ENCODE results near the gene NDUFV2.

NDUFV2 gene

GRCh38 chr18:9177031-9177430 is 74.5 kb downstream of the NDUFV2 start:
- Histone ChIP-seq H3K9ac (ENCODE audit: low read length) (no peak overlapping the region), H3K4me3 (ENCODE audit: low read length) (no peak overlapping the region), H3K4ac (ENCODE audit: low read depth, low read length) (no peak overlapping the region), H3K4me2 (ENCODE audit: low read length) (no peak overlapping the region), H4K5ac (ENCODE audit: low read length) (no peak overlapping the region), H3K79me2 (ENCODE audit: control insufficient read depth, insufficient read depth, low read length) (no peaks in the 10 kb centered on the region), H3K56ac (ENCODE audit: low read length) (no peak overlapping the region), H3K27ac (ENCODE audit: low read depth, low read length) (no peak overlapping the region), H2BK120ac (ENCODE audit: low read depth, low read length) (no peak overlapping the region), H3K27me3 (ENCODE audit: insufficient read depth, low read length, poor library complexity) (no peaks in the 10 kb centered on the region), H4K8ac (ENCODE audit: low read depth, low read length) (no peak overlapping the region), H3K23ac (ENCODE audit: low read length) (no peak overlapping the region), H3K18ac (ENCODE audit: low read length) (no peak overlapping the region), H3K36me3 (ENCODE audit: control insufficient read depth, insufficient read depth, low read length) (no peaks in the 10 kb centered on the region), H3K79me1 (ENCODE audit: low read length) (peaks cover 11% of the 10 kb centered on the region), H3K4me1 (ENCODE audit: control insufficient read depth, low read depth, low read length) (no peaks in the 10 kb centered on the region), H2BK15ac (replicated peaks; ENCODE audit: low read depth) (no peak overlapping the region), H2AK5ac (ENCODE audit: low read length) (no peak overlapping the region), H2BK5ac (ENCODE audit: low read length) (no peak overlapping the region)
- WGBS (ENCODE audit: extremely low coverage, insufficient coverage, low lambda C conversion rate): no CpG with 5 or more reads among the region's 6 CpGs
- no peak for DNase-seq

DNA sequence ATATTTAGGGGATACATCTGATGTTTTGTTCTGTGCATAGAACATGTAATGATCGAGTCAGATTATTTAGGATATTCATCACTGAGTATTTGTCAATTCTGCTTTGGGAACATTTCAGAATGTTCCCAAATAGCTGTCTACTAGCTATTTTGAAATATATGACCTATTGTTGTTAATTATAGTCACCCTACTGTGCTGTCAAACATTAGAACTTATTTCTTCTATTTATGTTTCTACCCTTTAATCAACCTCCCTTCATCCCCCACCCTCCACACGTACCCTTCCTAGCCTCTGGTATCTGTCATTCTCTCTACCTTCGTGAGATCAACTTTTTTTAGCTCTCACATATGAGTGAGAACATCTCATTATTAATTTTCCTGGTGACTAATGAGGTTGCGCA is 75.0 kb downstream of the NDUFV2 start:
- no peak overlapping the region for H3K23ac ChIP-seq (ENCODE audit: low read length)
- no peak overlapping the region for H4K5ac ChIP-seq (ENCODE audit: low read length)
- no peak overlapping the region for H3K9ac ChIP-seq (ENCODE audit: low read length)
- H4K8ac ChIP-seq (ENCODE audit: low read depth, low read length): no peak overlapping the region
- no peak overlapping the region for H2AK5ac ChIP-seq (ENCODE audit: low read length)
- H3K4me1 ChIP-seq (ENCODE audit: control insufficient read depth, low read depth, low read length): no peaks in the 10 kb centered on the region
- H2BK15ac ChIP-seq (replicated peaks; ENCODE audit: low read depth): no peak overlapping the region
- no peak for DNase-seq
- no peak overlapping the region for H3K56ac ChIP-seq (ENCODE audit: low read length)
- H3K79me1 ChIP-seq (ENCODE audit: low read length): peaks cover 11% of the 10 kb centered on the region
- no peak overlapping the region for H3K4me3 ChIP-seq (ENCODE audit: low read length)
- no peaks in the 10 kb centered on the region for H3K36me3 ChIP-seq (ENCODE audit: control insufficient read depth, insufficient read depth, low read length)
- no peaks in the 10 kb centered on the region for H3K79me2 ChIP-seq (ENCODE audit: control insufficient read depth, insufficient read depth, low read length)
- no peak overlapping the region for H3K4ac ChIP-seq (ENCODE audit: low read depth, low read length)
- no peak overlapping the region for H2BK5ac ChIP-seq (ENCODE audit: low read length)
- no peak overlapping the region for H3K4me2 ChIP-seq (ENCODE audit: low read length)
- H3K18ac ChIP-seq (ENCODE audit: low read length): no peak overlapping the region
- H2BK120ac ChIP-seq (ENCODE audit: low read depth, low read length): no peak overlapping the region
- H3K27ac ChIP-seq (ENCODE audit: low read depth, low read length): no peak overlapping the region
- 100% methylated on average over 1 of the region's 4 CpGs for WGBS (ENCODE audit: extremely low coverage, insufficient coverage, low lambda C conversion rate)
- no peaks in the 10 kb centered on the region for H3K27me3 ChIP-seq (ENCODE audit: insufficient read depth, low read length, poor library complexity)

DNA sequence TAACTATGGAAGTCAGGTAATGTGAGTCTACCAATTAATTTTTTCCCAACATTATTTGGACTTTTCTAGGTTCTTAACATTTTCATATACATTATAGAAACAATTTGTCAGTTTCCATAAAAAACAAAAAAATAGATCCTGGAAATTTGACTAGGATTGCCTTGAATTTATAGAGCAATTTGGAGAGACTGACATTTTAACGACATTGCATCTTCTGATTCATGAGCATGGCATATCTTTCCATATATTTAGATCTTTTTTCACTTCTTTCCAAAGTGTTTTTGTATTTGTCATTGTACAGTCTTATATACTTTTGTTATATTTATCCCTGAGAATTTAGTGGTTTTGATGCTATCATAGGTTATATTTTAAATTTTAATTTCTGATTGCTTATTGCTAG is 76.1 kb downstream of the NDUFV2 start:
- no peak overlapping the region for H3K27ac ChIP-seq (ENCODE audit: low read depth, low read length)
- no peak overlapping the region for H4K5ac ChIP-seq (ENCODE audit: low read length)
- H2BK15ac ChIP-seq (replicated peaks; ENCODE audit: low read depth): no peak overlapping the region
- H3K79me2 ChIP-seq (ENCODE audit: control insufficient read depth, insufficient read depth, low read length): no peaks in the 10 kb centered on the region
- H3K56ac ChIP-seq (ENCODE audit: low read length): no peak overlapping the region
- no CpG with 5 or more reads among the region's 1 CpG for WGBS (ENCODE audit: extremely low coverage, insufficient coverage, low lambda C conversion rate)
- no peak overlapping the region for H3K9ac ChIP-seq (ENCODE audit: low read length)
- no peak overlapping the region for H4K8ac ChIP-seq (ENCODE audit: low read depth, low read length)
- no peaks in the 10 kb centered on the region for H3K27me3 ChIP-seq (ENCODE audit: insufficient read depth, low read length, poor library complexity)
- H3K23ac ChIP-seq (ENCODE audit: low read length): no peak overlapping the region
- no peak overlapping the region for H3K18ac ChIP-seq (ENCODE audit: low read length)
- no peak overlapping the region for H2BK120ac ChIP-seq (ENCODE audit: low read depth, low read length)
- H3K4ac ChIP-seq (ENCODE audit: low read depth, low read length): no peak overlapping the region
- no peak overlapping the region for H2AK5ac ChIP-seq (ENCODE audit: low read length)
- H3K79me1 ChIP-seq (ENCODE audit: low read length): peaks cover 11% of the 10 kb centered on the region
- no peaks in the 10 kb centered on the region for H3K4me1 ChIP-seq (ENCODE audit: control insufficient read depth, low read depth, low read length)
- DNase-seq: no peak
- H3K36me3 ChIP-seq (ENCODE audit: control insufficient read depth, insufficient read depth, low read length): no peaks in the 10 kb centered on the region
- H3K4me2 ChIP-seq (ENCODE audit: low read length): no peak overlapping the region
- no peak overlapping the region for H3K4me3 ChIP-seq (ENCODE audit: low read length)
- H2BK5ac ChIP-seq (ENCODE audit: low read length): no peak overlapping the region

- no peak overlapping the region for H3K56ac ChIP-seq (ENCODE audit: low read length)
- H3K4me1 ChIP-seq (ENCODE audit: control insufficient read depth, low read depth, low read length): no peaks in the 10 kb centered on the region
- no peak overlapping the region for H2BK5ac ChIP-seq (ENCODE audit: low read length)
- no peak overlapping the region for H3K9ac ChIP-seq (ENCODE audit: low read length)
- no peak overlapping the region for H3K23ac ChIP-seq (ENCODE audit: low read length)
- no peak overlapping the region for H4K5ac ChIP-seq (ENCODE audit: low read length)
- no peak overlapping the region for H2BK15ac ChIP-seq (replicated peaks; ENCODE audit: low read depth)
- H3K4me2 ChIP-seq (ENCODE audit: low read length): no peak overlapping the region
- no peaks in the 10 kb centered on the region for H3K36me3 ChIP-seq (ENCODE audit: control insufficient read depth, insufficient read depth, low read length)
- no peak overlapping the region for H2AK5ac ChIP-seq (ENCODE audit: low read length)
- WGBS (ENCODE audit: extremely low coverage, insufficient coverage, low lambda C conversion rate): no CpG with 5 or more reads among the region's 3 CpGs
- H3K4me3 ChIP-seq (ENCODE audit: low read length): no peak overlapping the region
- H3K79me1 ChIP-seq (ENCODE audit: low read length): peaks cover 4% of the 10 kb centered on the region
- H4K8ac ChIP-seq (ENCODE audit: low read depth, low read length): no peak overlapping the region
- no peak overlapping the region for H2BK120ac ChIP-seq (ENCODE audit: low read depth, low read length)
- no peaks in the 10 kb centered on the region for H3K79me2 ChIP-seq (ENCODE audit: control insufficient read depth, insufficient read depth, low read length)
- no peak for DNase-seq
- H3K18ac ChIP-seq (ENCODE audit: low read length): no peak overlapping the region
- no peaks in the 10 kb centered on the region for H3K27me3 ChIP-seq (ENCODE audit: insufficient read depth, low read length, poor library complexity)
- no peak overlapping the region for H3K4ac ChIP-seq (ENCODE audit: low read depth, low read length)
- no peak overlapping the region for H3K27ac ChIP-seq (ENCODE audit: low read depth, low read length)
Measured at GRCh38 chr18:9181275-9181674, 78.8 kb downstream of the NDUFV2 start.

- no peak for DNase-seq
- Histone ChIP-seq H3K27ac (ENCODE audit: low read depth, low read length) (no peak overlapping the region), H3K27me3 (ENCODE audit: insufficient read depth, low read length, poor library complexity) (no peaks in the 10 kb centered on the region), H3K79me2 (ENCODE audit: control insufficient read depth, insufficient read depth, low read length) (no peaks in the 10 kb centered on the region), H3K4me1 (ENCODE audit: control insufficient read depth, low read depth, low read length) (no peaks in the 10 kb centered on the region), H2BK5ac (ENCODE audit: low read length) (no peak overlapping the region), H2AK5ac (ENCODE audit: low read length) (no peak overlapping the region), H3K36me3 (ENCODE audit: control insufficient read depth, insufficient read depth, low read length) (no peaks in the 10 kb centered on the region), H3K4ac (ENCODE audit: low read depth, low read length) (no peak overlapping the region), H4K5ac (ENCODE audit: low read length) (no peak overlapping the region), H3K4me2 (ENCODE audit: low read length) (no peak overlapping the region), H3K79me1 (ENCODE audit: low read length) (no peaks in the 10 kb centered on the region), H3K9ac (ENCODE audit: low read length) (no peak overlapping the region), H2BK15ac (replicated peaks; ENCODE audit: low read depth) (no peak overlapping the region), H2BK120ac (ENCODE audit: low read depth, low read length) (no peak overlapping the region), H3K18ac (ENCODE audit: low read length) (no peak overlapping the region), H3K56ac (ENCODE audit: low read length) (no peak overlapping the region), H3K4me3 (ENCODE audit: low read length) (no peak overlapping the region), H3K23ac (ENCODE audit: low read length) (no peak overlapping the region), H4K8ac (ENCODE audit: low read depth, low read length) (no peak overlapping the region)
- no CpG with 5 or more reads among the region's 5 CpGs for WGBS (ENCODE audit: extremely low coverage, insufficient coverage, low lambda C conversion rate)
Measured at GRCh38 chr18:9182852-9183399, 80.4 kb downstream of the NDUFV2 start.

Data from mesendoderm (in vitro differentiated cells).